Brain microvascular endothelial cell (primary cell): Measurements from ENCODE around the gene HTT.

ENCODE experiments used
- DNase-seq: peaks from one replicate; pipeline ENCODE4 v3.0.0-alpha.2; 2020
- H3K27ac ChIP-seq: fragments of 250-450 bp; sonication (Bioruptor Pico); 2 replicates; pipeline ENCODE4 v1.5.1; 2020; ENCODE audit warnings: mild to moderate bottlenecking, moderate library complexity
- H3K27me3 ChIP-seq: fragments of 250-450 bp; sonication (Bioruptor Pico); replicated peaks from 2 replicates; pipeline ENCODE4 v1.5.1; 2020; ENCODE audit warnings: mild to moderate bottlenecking
- H3K36me3 ChIP-seq: fragments of 250-450 bp; sonication (Bioruptor Pico); replicated peaks from 2 replicates; pipeline ENCODE4 v1.5.1; 2020; ENCODE audit warnings: mild to moderate bottlenecking
- H3K4me3 ChIP-seq: 2 replicates; pipeline ENCODE4 v1.5.1; 2011; ENCODE audit warnings: low read depth, mild to moderate bottlenecking, control low read depth, low read length, moderate library complexity
- CTCF ChIP-seq: IDR thresholded peaks from 2 replicates; pipeline ENCODE4 v1.5.1; 2011; ENCODE audit warnings: low read depth, mild to moderate bottlenecking, moderate library complexity, low read length, control low read depth, inconsistent platforms; ENCODE audit errors: missing control alignments
- in situ Hi-C: cut with HindIII; loops from 2 replicates; pipeline ENCODE4 v1.10.0; 2017; ENCODE audit warnings: low sequenced_read_pairs, low pct_ligation_motif_present

Gene HTT

DNA sequence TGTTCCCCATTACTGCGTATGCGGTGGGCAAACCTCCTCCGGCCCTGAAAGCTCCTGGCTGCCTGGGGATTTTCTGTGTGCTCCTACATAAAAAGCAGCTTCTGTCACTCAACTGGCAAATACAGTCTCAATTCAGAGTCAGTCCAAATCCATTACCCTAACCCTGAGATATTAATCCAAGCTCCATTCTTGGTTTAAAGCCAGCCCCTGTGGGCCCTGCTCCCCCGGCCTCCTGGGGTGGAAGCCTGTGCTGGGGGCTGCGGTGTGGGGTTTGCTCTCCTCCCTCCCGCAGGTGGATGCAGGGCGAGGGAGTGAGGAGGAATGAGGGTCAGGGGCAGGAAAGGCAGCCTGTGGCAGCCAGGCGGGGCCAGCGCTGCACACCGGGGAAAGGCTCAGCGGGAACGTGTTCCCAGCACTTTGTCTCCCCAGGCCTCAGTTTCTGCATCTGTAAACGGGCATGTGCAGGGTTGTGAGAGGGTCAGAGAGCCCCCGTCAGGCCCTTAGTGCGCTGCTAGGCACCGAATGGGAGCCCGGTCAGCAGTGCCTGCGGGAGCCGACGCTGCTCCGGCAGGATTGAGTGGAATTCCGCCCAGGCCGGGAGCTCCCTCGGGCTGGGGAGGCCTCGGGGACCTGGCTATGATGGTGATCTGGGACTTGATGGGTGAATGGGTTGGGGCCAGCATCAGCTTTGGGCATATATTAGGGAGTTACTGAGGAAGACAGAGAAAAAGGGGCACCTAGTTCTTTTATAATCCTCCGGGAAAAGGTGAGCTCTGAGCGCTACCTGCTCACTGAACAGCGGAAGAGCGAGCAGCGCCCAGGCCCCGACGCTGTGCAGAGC is 212.1 kb downstream of the HTT start:
- in situ Hi-C loops, result no loop called here
- no peak overlapping the region for H3K4me3 ChIP-seq

DNA sequence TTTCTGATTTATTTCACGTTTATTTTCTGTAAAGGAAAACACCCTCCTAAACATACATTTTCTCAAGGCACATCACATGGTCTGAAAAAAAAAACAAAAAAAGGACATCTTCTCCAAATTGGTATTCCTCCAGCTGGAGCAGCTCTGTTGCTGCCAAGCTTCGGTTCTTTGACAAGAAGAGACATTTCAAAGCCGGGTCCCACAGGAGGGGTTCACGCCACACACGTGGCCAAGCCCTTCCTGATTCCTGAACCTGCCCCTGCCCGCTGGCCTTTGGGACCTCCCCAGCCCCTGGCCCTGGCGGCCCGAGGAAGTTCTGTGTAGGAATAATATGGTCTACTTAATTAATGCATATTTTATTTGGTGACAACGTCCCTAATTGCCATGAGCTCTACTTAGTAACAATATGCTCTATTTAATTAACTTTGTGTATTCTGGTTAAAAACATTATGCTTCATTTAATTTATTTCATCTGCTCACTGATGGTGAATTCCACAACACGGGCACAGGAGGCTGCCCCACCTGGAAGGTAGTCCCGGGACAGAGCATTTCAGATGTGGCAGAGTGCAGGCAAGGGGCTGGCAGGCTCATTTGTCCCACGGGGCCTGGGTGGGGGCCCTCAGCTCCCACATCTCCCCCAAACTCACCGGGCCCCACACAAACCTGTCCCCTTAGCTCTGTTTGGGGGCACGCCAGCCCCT is 212.9 kb downstream of the HTT start:
- in situ Hi-C loops, result no loop called here
- H3K27ac ChIP-seq, result no peak overlapping the region
- H3K27me3 ChIP-seq, result peaks cover 4% of the 10 kb centered on the region

More for the DNA sequence above, 212.1 kb downstream of the HTT start:
- no peak for TF ChIP-seq CTCF
- DNase-seq, result no peak
- Histone ChIP-seq H3K27ac (no peak overlapping the region), H3K36me3 (no peaks in the 10 kb centered on the region), H3K27me3 (peaks cover 4% of the 10 kb centered on the region)

DNA sequence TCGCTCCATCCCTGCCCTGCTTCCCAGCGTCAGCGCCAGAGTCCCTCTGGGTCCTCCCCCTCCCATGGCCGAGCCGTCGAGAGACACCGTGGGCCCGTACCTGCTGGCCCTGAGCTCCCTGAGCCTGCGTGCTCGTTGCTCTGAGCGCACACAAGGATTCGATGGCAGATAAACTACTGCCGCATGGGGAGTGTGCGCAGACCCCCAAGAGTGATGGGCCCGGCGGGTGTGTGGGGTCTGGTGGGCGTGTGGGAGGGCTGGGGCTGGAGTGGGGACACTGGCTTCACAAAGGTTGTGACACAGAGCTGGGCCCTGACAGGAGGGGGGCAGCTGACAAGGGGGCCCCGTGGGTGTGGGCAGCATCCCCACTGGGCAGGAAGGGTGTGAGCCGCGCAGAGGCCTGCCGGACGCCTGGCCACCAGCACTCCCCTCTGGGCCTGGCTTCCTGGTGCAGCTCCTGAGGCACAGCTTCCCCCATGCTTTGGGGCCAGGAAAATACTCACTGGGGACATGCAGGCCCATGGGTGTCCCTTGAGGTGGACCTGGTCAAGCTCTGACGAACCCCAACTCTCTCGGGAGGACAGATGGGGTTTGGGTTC is 213.6 kb downstream of the HTT start:
- Histone ChIP-seq H3K27ac (no peak overlapping the region), H3K36me3 (no peaks in the 10 kb centered on the region), H3K4me3 (no peak overlapping the region), H3K27me3 (peaks cover 4% of the 10 kb centered on the region)
- no peak for TF ChIP-seq CTCF
- in situ Hi-C loops, result no loop called here
- no peak for DNase-seq

More for the DNA sequence above, 212.9 kb downstream of the HTT start:
- no peaks in the 10 kb centered on the region for H3K36me3 ChIP-seq
- no peak overlapping the region for H3K4me3 ChIP-seq
- no peak for DNase-seq
- TF ChIP-seq CTCF, result no peak

GRCh38 chr4:3288571-3289094 is 214.2 kb downstream of the HTT start:
- peaks cover 4% of the 10 kb centered on the region for H3K27me3 ChIP-seq
- no peak for TF ChIP-seq CTCF
- no peaks in the 10 kb centered on the region for H3K36me3 ChIP-seq
- no peak overlapping the region for H3K4me3 ChIP-seq
- no peak for DNase-seq
- no peak overlapping the region for H3K27ac ChIP-seq
- in situ Hi-C loops, result no loop called here

DNA sequence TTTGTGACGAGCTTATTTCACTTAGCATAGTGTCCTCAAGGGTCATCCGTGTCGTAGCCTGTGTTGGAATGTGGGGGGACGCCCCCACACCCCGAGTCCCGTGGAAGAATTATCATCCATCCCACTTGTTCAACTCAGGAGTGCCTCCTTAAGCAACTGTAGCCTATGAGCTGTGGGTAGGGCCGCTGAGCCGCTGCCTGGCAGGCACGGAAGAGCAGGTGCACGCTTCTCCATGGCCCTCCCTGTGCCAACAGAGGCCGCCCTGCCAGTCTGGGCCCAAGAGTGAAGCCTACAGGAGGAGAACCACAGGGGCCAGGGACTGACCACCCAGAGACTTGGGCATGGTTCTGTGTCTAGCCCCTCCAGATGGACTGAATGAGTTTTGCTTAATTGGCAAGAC is 216.0 kb downstream of the HTT start:
- H3K4me3 ChIP-seq, result no peak overlapping the region
- H3K27ac ChIP-seq, result no peak overlapping the region
- TF ChIP-seq CTCF, result no peak
- peaks cover 4% of the 10 kb centered on the region for H3K27me3 ChIP-seq
- H3K36me3 ChIP-seq, result no peaks in the 10 kb centered on the region
- no peak for DNase-seq
- in situ Hi-C loops, result no loop called here
